CD4-positive, alpha-beta T cell treated with Interleukin-21 for 1 hour (primary cell): Measurements from ENCODE around the gene WNT5A.

Source experiments
- DNase-seq: peaks from one replicate; pipeline ENCODE4 v3.0.0-alpha.2; 2020

Gene WNT5A

GRCh38 chr3:55480911-55481743, 6.0 kb downstream of the WNT5A start:
- no peak for DNase-seq

DNA sequence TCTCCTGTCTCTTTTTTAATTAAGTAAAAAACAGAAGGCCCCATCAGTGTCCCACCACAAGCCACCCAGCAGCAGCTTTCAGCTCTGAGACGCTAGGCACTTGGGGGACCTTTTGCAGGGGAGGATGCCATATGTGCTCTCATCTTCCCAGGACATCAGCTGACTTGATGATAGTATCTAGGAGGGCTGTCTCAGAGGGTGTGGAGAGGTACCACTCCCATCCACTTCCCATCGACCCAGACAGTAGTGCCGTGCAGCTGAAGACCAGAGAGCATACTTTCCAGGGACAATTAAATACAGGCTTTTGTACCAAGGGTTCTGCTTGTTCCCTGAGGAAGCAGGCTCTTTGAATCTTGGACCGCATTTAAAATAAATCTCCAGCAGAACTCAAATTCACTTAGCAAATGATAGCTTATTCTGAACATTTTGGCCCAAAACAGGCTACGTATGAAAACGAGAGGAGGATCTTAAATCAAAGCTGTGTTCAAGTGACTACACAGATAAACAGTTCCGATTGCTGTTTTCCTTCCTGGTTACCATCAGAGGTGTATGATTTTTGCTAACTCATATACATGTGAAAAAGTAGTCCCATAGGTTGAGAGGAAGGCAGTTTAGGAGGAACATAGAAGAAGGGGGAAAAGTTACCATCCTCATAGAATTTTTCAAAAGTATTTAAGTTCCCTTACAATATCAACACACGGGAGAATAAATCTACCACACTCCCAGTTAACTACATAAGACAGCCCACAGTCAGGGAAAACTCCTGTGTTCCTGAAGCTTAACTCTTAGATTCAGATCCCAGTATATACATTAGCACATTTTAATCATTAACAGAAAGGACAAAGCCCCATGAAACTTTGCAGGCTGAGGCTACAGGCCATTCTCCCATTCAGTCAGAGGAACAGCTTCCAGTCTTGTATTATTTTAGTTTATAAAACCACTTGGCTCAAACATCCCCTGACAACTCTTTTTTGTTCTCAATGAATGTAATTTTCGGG, 9.5 kb downstream of the WNT5A start:
- no peak for DNase-seq

- no peak for DNase-seq
These were observed 10.6 kb downstream of the WNT5A start for GRCh38 chr3:55476515-55476914.

DNA sequence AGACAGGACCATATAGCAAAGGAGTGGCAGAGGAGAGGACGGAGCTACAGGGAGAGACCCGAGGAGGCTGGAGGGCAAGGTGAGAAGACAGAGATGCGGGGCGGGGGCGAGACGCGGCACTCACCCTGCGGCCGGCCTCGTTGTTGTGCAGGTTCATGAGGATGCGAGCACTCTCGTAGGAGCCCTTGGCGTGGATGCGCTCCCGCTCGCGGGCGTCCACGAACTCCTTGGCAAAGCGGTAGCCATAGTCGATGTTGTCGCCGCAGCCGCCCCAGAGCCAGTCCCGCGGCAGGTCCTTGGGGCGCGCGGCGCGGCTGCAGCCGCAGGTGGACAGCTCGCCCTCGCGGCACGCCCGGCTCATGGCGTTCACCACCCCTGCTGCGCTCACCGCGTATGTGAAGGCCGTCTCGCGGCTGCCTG, 12.9 kb downstream of the WNT5A start:
- no peak for DNase-seq

DNA sequence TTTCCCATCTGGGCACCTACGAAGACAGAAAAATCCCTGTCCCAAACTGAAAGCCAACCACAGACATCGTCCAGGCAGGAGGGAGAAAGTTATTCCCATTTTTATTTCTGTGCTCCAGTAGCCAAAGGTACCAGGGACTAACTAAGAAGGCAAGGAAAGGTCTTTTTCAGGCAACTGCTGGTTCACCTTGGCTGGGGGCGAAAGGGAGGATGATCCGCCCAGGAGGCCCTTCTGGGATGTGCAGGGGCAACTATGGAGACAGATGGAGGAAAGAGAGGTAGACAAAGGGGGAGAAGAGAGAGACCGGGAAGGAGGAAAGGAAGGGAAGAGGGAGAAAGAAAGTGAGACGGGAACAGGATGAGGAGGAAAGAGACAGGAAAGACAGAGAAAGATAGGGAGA, 13.3 kb downstream of the WNT5A start:
- no peak for DNase-seq

DNA sequence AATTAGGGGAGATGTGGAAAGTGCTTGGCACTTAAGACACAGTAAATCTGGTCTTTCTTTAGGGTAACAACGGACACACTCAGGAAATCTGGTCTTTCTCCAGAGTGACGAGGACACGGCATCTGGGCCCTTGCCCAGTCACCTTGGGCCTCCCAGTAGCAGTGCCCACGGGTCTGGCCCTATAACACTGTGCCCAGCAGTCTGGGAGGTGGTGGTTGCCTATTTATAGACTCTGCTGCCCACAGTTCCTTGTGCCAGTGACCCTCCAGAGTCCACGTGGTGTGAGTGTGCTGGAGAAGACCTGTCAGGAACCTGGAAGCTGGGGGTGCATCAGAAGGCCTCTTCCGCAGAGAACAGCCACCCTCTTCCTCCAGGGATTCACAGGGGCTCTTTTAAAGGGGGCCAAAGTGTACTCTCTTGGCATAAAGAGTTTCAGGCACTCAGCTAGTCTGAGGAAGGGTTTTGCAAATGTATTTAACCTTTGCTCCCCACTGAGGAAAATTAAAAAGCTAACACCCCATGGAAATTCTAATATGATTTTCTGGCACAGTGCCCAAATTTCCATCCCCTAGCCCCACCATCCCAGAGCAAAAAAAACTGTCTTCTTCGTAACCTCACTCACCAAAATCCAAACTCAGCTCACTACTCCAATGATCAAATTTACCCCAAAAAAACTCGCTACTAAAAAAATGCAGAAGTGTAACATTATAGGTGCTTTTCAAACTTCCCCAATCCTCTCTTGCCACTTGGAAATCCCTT, 15.4 kb downstream of the WNT5A start:
- DNase-seq, result no peak

DNA sequence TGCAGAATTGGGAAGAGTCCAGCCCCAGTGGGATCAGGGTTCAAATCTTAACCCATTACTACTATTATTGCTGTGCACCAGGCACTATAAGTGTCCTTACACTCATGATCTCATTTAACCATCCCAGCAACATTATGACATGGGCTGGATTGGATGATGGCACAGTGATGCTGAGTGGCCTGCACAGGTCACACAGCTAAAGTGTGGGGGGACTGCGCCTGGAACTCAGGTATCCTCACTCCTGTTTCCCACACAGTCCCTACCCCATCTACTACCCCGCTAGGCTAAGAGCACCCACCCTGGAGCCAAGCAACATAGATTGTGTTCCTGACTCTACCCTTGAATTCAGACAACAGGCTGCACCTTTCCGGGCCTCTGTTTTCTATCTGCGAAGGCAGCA, 16.0 kb downstream of the WNT5A start:
- DNase-seq, result no peak

DNA sequence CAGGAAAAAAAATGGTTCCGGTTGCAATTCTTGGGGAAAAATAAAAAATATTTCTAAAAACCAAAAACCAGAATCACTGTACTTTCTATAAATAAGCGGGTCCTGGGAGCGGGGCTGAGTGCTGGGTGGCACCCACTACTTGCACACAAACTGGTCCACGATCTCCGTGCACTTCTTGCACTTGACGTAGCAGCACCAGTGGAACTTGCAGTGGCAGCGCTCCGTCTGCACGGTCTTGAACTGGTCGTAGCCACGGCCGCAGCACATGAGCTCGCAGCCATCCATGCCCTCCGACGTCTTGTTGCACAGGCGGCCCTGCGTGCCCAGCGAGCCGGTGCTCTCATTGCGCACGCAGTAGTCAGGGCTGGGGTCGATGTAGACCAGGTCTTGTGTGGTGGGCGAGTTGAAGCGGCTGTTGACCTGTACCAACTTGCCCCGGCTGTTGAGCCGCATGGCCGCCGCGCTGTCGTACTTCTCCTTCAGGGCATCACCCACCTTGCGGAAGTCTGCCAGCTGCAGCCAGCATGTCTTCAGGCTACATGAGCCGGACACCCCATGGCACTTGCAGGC, 17.1 kb downstream of the WNT5A start:
- DNase-seq, result no peak

- DNase-seq, result no peak
These were observed 18.9 kb downstream of the WNT5A start for GRCh38 chr3:55468251-55468650.

DNA sequence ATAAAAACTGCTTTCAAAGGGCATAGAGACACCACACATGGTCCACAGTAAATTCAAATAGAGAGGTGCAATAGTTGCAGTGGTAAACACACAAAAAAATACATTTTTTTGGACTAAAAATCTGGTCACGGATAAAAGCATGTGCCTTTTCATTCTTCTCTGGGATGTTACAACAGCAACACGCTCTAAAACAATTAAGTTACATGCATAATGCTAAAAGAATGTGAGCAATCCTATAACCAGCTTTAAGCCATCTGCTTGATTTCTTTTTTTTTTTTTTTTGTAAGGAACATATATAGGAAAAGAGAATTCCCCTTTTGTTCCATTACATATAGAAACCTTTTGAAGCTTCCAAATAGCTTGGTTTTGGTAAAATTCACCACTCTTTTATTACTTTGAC, 20.0 kb downstream of the WNT5A start:
- DNase-seq, result no peak

DNA sequence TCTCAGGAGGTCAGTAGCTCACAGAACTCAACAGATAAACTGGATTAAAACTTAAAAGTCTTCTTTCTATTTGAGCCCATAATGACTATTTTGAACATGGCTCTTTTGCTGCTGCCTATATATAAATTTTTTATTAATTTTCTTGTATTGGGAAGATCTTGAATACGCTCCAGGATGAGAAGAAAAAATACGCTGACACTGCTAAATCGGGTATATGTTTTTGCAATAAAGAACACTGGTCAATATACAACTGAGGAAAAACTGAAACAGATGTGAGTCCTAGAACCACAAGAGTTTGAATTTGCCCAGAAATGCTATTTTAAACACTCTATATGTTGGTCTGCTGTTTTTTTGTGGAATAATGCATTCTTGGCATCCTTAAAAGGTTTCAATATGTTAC, 20.6 kb downstream of the WNT5A start:
- DNase-seq, result no peak

DNA sequence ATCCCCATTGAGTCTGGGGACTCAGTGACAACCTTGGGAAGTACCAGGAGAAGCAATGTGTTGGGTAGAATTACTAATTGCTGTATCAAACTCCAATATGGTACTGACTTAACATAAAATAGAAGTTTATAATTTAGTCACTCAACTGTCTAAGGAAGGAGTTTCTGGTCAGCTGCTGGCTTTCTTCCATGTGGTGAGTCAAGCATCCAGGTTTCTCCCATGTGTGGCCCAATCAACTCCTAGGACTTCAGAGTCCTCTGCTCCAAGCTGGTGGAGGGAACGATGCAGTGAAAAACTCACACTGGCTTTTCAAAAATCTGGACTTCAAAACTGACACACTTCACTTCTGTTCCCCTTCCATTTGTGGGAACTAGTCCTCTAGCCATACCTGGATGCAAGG, 25.2 kb downstream of the WNT5A start:
- DNase-seq, result no peak

DNA sequence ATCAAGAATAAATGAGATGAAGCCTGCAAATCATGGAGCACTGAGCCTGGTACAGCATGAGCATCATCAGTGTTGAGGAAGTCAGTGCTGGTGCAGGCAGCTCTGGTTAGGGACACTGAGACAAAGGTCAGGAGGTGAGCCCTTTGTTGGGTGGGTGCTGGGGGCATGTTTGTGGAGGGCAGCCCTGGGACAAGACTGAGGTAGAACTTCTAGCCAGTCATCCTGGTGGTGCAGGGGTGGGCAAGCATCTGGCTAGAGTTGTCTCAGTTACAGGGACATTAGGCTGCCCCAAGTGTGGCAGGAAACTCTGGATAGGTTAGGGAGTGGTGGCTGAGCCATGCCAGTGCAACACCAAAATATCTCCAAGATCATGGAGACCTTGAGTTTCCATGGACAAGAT, 27.3 kb downstream of the WNT5A start:
- DNase-seq, result no peak

DNA sequence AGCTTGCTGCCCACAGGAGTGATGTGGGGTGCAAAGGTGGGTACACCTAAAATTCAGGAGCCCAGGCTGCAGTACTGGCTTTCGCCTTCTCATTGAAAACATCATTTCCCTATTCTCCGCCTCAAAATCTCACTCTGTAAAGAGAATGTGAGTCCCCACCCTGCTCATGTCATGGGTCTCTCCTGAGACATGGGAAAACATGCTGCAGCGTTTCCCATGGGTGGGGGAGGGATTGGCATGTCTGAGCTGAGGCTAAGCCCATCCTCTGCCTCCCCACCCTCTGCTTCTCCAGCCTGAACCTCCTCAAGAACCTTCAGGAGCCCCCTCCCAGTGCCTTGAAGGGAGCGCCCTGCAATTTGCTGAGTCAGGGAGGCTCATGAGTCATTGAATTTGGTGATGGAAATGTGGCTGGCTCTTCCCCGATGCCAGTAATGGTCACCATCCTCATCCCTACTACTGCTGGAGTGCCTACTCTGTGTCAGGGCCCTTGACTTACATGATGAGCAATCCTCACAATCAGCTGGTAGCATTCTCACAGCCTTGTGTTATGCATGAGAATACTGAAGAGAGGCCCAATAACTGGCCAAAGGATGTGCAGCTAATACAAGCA, 28.8 kb downstream of the WNT5A start:
- no peak for DNase-seq

GRCh38 chr3:55455915-55456314, 31.2 kb downstream of the WNT5A start:
- no peak for DNase-seq

- no peak for DNase-seq
These were observed 32.5 kb downstream of the WNT5A start for GRCh38 chr3:55454611-55455010.

DNA sequence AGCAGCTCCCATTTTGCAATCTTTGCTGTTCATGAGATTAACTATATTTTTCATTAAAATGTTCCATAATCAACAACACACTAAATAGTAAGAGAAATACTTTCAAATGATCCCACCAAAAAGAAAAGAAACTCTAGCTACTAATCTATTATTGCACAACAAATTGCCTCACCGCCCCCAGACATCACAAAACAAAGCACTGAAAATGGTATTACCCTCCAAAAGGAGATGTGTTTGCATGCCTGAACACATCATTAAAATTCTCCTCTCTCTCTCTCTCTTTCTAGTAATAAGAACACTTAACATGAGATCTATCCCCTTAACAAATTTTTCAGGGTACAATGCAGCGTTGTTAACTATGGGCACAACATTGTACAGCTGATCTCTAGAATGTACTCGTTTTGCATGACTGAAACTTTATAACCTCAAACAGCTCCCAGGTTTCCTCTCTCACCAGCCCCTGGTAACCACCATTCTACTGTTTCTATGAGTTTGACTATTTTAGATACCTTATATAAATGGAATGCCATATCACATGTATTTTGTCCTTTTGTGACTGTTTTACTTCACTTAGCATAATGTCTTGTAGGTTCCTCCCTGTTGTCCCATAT, 33.1 kb downstream of the WNT5A start:
- no peak for DNase-seq

DNA sequence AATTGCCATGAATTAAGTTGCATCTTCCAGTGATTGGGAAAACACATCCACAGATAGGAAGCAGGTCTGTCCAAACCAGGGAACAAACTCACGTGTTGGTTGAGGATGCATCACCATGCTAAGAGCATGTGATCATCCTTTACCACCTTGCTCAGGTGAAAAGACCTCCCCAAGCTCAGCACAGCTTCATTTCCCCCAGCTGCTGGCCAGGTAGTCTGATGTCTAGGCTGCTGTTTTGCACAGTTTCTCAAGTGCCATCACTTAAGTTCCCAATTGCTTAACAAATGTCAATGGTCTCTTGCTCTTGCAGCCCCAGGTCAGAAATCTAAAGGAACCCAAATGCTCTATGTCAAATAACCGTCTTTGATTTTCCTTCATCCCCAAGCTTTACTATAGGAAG, 34.2 kb downstream of the WNT5A start:
- no peak for DNase-seq

DNA sequence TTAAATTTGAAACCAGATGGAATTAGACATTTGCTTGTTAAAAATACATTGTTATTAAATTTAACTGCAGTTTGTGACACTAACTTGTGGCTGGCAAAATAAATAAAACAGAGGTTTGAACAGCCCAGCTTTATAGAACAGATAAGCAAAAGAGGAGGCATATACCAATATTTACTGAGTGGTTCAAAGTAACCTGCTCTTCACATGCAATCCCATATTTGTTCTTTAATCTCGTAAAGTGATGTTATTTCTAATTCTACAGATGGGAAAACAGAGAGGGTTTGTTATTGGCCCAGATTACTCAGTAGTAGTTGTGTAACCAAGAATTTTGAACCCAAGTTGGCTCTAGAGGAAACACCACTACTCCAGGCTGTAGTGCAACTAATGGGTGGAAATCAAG, 37.6 kb downstream of the WNT5A start:
- no peak for DNase-seq

- no peak for DNase-seq
These were observed 40.3 kb downstream of the WNT5A start for GRCh38 chr3:55446850-55447249.

GRCh38 chr3:55445551-55445950, 41.6 kb downstream of the WNT5A start:
- DNase-seq, result no peak

DNA sequence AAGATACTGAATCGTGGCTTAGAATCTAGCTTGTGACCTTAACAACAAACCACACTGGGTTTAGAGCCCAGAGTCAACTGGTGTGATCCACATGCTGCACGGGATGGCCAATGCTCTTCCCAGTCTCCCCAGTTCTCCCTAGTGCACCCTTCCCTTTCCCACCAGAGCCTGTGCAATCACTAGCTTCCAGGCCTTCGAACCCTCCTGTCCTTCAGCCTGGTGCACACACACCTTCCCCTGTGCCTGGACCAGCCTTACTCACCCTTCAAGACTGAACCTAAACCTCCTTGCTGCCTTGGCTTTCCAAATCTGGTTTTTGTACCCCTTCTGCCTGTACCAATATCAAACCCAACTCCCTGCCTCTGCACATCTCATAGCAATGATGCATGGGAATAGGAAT, 43.8 kb downstream of the WNT5A start:
- DNase-seq, result no peak
